SK-N-SH (cell line): Measurements from ENCODE around the gene PITX1.

Experiments
- TF ChIP-seq, protein P1 (sequence below): fragments of 200-600 bp; sonication (generic); IDR thresholded peaks from 2 replicates; pipeline ENCODE4 v1.6.1; 2017; ENCODE audit warnings: antibody characterized with exemption, mild to moderate bottlenecking, moderate library complexity
- TF ChIP-seq, protein P2 (sequence below): IDR thresholded peaks from 2 replicates; pipeline ENCODE4 v1.4.0; 2012; ENCODE audit warnings: low read depth, borderline replicate concordance

DNA sequence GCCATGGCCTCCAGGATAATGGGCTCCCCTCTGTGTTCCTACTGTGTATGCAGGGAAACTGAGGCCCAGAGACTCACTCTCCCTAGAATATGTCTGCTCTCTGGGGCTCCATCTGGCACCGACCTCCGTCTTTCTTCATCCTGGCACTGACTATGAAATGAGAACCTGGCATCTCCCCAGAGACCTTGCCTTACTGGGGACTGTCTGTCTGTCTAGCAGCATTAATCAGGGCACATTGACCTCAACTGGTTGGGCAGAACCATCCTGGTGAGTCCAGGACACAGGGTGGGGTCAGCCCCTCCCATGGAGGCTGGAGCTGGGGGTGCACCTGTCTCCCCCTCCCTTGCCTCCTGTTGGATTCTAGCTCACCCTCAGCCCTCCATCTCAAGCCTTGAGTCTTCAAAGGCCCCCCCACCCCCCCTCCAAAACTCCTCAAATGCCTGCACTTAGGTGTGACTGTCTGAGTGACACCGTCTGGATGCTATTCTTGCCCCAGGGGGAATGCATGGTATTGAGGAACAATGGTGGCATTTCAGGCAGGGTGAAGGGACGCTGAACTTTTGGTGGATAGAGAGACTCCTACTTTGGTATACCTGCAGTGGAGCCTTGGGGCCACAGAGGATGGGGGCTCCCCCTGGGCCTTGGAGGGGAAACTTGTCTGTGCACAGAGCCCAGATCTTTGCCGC, 12.8 kb upstream of the PITX1 start:
- TF ChIP-seq, protein P1, sequence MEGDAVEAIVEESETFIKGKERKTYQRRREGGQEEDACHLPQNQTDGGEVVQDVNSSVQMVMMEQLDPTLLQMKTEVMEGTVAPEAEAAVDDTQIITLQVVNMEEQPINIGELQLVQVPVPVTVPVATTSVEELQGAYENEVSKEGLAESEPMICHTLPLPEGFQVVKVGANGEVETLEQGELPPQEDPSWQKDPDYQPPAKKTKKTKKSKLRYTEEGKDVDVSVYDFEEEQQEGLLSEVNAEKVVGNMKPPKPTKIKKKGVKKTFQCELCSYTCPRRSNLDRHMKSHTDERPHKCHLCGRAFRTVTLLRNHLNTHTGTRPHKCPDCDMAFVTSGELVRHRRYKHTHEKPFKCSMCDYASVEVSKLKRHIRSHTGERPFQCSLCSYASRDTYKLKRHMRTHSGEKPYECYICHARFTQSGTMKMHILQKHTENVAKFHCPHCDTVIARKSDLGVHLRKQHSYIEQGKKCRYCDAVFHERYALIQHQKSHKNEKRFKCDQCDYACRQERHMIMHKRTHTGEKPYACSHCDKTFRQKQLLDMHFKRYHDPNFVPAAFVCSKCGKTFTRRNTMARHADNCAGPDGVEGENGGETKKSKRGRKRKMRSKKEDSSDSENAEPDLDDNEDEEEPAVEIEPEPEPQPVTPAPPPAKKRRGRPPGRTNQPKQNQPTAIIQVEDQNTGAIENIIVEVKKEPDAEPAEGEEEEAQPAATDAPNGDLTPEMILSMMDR: no peak
- TF ChIP-seq, protein P2, sequence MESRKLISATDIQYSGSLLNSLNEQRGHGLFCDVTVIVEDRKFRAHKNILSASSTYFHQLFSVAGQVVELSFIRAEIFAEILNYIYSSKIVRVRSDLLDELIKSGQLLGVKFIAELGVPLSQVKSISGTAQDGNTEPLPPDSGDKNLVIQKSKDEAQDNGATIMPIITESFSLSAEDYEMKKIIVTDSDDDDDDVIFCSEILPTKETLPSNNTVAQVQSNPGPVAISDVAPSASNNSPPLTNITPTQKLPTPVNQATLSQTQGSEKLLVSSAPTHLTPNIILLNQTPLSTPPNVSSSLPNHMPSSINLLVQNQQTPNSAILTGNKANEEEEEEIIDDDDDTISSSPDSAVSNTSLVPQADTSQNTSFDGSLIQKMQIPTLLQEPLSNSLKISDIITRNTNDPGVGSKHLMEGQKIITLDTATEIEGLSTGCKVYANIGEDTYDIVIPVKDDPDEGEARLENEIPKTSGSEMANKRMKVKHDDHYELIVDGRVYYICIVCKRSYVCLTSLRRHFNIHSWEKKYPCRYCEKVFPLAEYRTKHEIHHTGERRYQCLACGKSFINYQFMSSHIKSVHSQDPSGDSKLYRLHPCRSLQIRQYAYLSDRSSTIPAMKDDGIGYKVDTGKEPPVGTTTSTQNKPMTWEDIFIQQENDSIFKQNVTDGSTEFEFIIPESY: no peak
